RPMI8226 (cell line): ENCODE measurements around the gene KLHDC4.
A peak's percentile ranks its signal among the peaks of the same experiment; 100 is the strongest.
"Not testable (repeated sequence)": the region's sequence is repeated elsewhere in the genome, so short reads cannot be mapped to it uniquely, and the experiment has no call there.

Experiments
- DNase-seq: peaks from one replicate; pipeline ENCODE4 v3.0.0-alpha.2; 2015

Gene KLHDC4

DNA sequence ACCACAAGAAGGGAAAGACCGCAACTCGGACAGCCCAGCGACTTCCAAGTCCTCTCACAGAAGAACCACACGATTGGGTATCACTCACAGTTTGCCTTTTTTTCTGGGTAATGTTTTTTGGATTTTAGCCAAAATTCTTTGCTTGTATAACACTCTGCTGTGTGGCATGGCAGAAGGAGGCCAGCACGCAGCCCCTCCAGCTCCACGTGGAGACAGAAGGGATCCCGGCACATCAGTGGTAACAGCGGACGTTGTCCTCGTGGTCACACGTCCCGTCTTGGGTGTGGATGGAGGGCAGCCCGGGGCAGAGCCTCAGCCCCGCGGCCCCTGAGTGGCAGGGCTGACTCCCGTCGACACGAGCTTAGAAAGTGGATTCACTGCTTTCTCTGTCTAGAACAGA lies 69.1 kb downstream of the KLHDC4 start:
- no peak for DNase-seq

DNA sequence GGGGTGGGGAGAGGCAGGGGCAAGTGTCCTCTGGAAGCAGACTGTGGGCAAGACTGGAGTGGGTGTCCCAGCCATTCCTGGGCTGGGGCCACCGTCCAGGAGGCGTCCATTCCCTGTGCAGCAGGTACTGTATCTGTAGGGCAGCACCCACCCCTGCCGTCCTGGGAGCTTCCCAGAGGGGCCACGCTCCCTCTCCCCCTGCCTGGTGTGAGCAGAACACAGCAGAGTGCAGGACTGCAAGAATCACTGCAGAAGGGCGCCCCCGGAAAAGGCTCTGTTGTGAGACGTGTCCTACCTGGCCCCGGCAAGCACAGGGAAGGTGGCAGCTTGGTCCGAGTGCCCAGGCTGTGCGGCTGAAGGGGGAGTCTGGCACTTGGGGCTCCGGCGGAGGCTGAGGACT lies 70.3 kb downstream of the KLHDC4 start:
- DNase-seq = no peak

- DNase-seq = no peak
These were observed 71.2 kb downstream of the KLHDC4 start for GRCh38 chr16:87694441-87695125.

GRCh38 chr16:87693827-87694226 lies 72.0 kb downstream of the KLHDC4 start:
- DNase-seq = no peak

DNA sequence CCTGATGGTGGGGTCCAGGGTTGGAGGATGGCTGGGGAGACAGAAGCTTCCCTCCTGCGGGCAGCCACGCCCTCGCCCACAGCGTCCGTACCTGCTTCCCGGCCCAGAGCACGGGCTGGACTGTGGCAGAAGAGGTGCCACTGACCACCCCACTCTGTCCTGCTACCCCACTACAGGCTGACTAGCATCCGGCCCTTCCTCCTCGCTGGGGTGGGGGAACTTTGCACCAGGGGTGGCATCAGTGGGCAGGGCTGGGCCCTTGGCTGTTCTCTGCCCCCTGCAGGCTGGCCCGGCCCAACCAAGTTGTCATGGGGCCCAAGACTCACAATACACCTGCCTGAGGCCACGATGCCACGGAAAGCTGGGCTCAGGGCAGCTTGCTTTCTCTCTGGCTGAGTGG lies 73.0 kb downstream of the KLHDC4 start:
- DNase-seq = no peak

GRCh38 chr16:87692176-87692575 lies 73.6 kb downstream of the KLHDC4 start:
- DNase-seq = no peak

DNA sequence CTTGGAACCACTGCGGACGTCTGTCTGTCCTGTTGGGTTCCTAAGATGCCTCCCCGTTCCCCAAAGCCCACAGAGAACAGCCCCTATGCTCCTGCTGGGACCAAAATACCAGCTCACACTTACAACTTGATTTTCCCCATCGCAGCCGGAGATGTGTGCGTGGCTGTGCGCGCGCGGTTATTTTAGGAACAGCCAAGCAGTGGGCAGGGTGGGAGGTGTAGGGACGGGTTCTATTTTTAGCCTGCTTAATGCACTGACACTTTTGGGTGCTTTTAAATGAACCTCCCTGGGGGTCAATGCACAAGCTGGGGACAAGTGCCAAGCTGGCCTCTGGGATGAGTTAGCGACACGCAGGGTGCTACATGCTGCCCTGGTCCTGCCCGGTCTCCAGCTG lies 74.1 kb downstream of the KLHDC4 start:
- no peak for DNase-seq

GRCh38 chr16:87690911-87691685 lies 74.7 kb downstream of the KLHDC4 start:
- DNase-seq = no peak

GRCh38 chr16:87689956-87690465 lies 75.8 kb downstream of the KLHDC4 start:
- DNase-seq = no peak

DNA sequence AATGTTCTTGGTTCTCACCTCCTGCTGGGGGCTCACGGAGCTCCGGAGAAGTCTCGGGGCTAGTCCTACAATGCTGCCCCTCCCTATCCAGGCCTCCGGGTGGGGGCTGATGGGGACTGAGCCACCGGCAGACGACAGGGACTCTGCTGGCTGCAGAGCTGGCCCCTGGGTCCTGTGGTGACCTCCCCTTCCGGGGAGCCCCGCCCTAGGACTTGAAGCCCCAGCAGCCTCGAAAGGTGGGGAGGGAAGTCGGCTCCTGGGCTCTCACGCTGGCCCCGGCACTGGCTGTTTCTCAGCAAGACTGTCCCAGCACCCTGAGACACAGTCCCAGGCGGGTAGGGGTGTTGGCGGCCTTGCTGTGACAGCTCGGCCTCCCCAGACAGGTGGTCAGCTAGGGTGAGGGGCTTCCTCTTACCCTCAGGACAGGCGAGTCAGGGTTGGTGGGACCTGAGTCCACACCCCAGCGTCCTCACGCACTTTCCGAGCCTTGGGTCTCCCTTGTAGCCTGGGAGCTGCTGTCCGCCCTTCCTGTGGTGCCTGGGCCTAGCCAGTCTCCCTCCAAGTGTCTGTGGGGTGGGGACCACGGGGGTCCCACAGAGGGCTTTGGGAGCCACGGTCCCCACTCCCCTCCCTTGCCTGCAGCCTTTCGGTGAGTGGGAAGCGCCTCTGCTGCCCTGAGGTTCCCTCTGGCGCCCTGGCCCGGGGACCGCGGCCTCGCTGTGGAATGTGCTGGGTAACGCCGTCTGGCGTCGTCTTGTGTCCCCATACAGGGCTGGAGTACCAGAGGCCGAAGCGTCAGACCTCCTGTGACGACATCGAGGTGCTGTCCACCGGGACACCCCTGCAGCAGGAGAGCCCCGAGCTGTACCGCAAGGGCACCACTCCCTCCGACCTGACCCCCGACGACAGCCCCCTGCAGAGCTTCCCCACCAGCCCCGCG lies 76.6 kb downstream of the KLHDC4 start:
- no peak for DNase-seq

GRCh38 chr16:87687998-87688529 lies 77.7 kb downstream of the KLHDC4 start:
- DNase-seq = no peak

- DNase-seq = no peak
These were observed 78.5 kb downstream of the KLHDC4 start for GRCh38 chr16:87687126-87687910.

DNA sequence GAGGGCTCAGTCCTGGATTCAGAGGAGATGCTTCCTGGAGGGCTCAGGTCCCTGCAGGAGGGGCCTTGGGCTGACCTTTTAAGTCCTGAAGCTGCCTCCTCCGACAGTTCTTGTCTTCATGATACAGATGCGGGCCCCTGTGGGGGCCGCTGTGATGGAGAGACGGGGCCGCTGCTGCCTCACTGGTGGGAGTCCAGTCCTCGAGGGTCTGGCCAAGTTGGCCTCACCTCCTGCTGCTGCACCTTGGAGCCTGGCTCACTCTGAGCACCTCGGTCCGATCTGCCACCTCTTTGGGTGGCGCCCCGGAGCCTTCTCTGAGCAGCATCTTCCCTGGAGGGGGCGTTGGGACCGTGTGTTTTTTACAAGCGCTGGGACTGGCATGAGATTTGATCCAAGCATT lies 79.1 kb downstream of the KLHDC4 start:
- DNase-seq = no peak

DNA sequence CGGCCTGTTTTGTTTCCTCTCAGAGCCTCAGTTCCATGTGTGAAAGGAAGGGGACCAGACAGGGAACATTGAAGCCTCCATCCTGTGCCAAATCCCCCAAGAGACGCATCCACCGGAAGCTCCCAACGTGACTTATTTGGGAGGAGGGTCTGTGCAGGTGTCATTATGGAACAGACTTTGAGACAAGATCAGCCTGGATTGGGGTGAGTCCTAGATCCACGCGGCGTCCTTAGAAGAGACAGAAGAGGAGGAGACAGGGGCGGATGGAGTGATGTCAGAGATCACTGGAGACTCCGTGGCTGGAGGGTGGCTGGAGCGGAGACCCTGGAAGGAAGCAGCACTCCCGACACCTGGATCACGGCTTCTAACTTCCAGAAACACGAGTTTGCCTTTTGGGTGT lies 80.0 kb downstream of the KLHDC4 start:
- no peak for DNase-seq

- no peak for DNase-seq
These were observed 80.4 kb downstream of the KLHDC4 start for GRCh38 chr16:87685405-87685755.

DNA sequence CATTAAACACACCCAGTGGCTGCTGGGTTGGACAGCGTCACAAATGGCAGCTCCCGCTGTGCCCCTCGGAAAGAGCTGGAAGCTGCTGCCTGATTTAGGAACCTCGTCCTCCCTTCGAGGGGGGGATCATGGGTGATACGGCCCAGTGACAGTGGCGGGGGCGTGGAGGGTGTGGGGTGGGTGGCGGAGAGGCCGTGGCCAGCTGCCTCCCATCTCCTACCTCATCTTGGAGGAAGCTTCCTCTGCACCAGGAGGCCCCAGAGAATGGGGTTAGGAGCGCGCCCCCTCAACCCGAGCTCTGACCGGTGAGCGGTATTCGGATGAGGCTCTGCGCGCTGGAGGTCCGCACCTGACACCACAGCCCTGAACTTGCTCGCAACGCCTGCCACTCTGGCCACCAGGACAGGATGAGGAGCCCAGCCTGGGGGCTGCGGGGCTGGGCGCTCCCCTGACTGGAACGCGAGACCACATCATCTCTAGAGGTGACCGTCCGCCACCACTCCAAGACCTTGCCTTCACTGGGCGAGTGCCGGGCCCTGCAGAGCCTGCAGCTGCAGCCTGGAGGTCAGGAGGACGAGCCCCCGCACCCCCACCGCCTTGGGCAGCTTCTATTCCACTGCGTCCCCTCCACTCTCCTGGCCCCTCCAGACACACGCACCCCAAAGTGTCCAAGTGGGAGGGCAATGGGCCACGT lies 80.9 kb downstream of the KLHDC4 start:
- no peak for DNase-seq

GRCh38 chr16:87684106-87684677 lies 81.6 kb downstream of the KLHDC4 start:
- DNase-seq = no peak

- no peak for DNase-seq
These were observed 82.9 kb downstream of the KLHDC4 start for GRCh38 chr16:87682852-87683399.

- DNase-seq = peak; percentile 23
These were observed 83.7 kb downstream of the KLHDC4 start for GRCh38 chr16:87681981-87682570.

DNA sequence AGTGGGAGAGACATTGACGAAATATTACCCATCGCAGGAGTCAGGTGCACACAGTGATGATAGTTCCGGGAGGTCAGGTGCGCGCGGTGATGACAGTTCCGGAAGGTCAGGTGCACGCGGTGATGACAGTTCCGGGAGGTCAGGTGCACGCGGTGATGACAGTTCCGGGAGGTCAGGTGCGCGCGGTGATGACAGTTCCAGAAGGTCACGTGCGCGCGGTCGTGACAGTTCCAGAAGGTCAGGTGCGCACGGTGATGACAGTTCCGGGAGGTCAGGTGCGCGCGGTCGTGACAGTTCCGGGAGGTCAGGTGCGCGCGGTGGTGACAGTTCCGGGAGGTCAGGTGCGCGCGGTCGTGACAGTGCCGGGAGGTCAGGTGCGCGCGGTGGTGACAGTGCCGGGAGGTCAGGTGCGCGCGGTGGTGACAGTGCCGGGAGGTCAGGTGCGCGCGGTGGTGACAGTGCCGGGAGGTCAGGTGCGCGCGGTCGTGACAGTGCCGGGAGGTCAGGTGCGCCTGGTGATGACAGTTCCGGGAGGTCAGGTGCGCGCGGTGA lies 84.7 kb downstream of the KLHDC4 start:
- DNase-seq = not testable (repeated sequence)
